GM23248 (cell line): ENCODE data around the gene STPG1.

Source experiments
- EZH2 ChIP-seq: fragments of 200-600 bp; sonication (generic); IDR thresholded peaks from 2 replicates; pipeline ENCODE4 v1.6.1; 2018; ENCODE audit warnings: antibody characterized with exemption, mild to moderate bottlenecking; ENCODE audit not compliant: insufficient read depth, poor library complexity, severe bottlenecking
- EZH2phosphoT487 ChIP-seq: fragments of 200-600 bp; sonication (generic); IDR thresholded peaks from 2 replicates; pipeline ENCODE4 v1.6.1; 2018; ENCODE audit warnings: antibody characterized with exemption, moderate library complexity, mild to moderate bottlenecking, low read depth; ENCODE audit not compliant: insufficient read depth

DNA sequence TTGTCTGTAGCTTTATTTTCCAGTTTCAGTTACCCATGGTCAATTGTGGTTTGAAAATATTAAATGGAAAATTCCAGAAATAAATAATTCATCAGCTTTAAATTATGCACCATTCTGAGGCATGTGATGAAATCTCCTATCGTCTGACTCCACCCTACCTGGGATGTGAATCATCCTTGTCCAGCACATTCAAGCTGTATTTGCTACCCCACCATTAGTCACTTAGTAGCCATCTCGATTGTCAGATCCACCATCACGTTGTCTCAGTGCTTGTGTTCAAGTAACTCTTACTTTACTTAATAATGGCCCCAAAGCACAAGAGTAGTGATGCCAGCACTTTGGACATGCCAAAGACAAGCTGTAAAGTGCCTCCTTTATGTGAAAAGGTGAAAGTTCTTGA is 4.0 kb downstream of the STPG1 start:
- TF ChIP-seq EZH2 (no peak), EZH2phosphoT487 (no peak)
